Right lobe of liver (tissue), 4 donors: ENCODE measurements around the gene CUEDC2.

Experiments
- CTCF ChIP-seq, 4 donors: fragments of 200-600 bp in 3 of 4; fragments of 450-650 bp in 1 of 4; IDR thresholded peaks; one replicate each; pipeline versions ENCODE4 v1.5.1 to v1.8.0; 2016 to 2022; ENCODE audit warnings: antibody characterized with exemption in 4 of 4, mild to moderate bottlenecking in 2 of 4
- POLR2A ChIP-seq: fragments of 450-650 bp; IDR thresholded peaks from one replicate; pipeline ENCODE4 v1.6.1; 2017; ENCODE audit warnings: antibody characterized with exemption, mild to moderate bottlenecking
- donor health status: DM: no; HTN: no; CAD: no.
- donor health status: DM: no; HTN: no; CAD: no.
- donor health status: DM: no; HTN: yes; CAD: no.

DNA sequence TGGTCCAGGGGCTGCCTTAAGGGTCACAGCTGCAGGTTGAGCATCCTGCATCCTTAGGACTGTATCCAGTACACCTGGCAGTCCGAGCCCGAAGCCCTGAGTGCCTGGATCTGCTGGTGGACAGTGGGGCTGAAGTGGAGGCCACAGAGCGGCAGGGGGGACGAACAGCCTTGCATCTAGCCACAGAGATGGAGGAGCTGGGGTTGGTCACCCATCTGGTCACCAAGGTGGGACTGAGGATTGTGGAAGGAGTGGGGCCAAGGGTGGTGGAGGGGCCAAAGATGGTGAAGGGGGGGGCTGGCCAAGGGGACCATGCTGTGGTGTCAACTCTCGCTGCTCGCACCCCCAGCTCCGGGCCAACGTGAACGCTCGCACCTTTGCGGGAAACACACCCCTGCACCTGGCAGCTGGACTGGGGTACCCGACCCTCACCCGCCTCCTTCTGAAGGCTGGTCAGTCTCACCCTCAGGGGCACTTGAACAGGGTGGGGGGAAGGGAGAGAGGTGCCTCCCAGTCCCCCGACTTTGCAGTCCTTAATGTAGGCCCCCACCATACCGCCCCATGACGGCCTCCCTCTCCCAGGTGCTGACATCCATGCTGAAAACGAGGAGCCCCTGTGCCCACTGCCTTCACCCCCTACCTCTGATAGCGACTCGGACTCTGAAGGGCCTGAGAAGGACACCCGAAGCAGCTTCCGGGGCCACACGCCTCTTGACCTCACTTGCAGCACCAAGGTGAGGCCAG is 31.6 kb downstream of the CUEDC2 start:
- no peak for TF ChIP-seq CTCF (IDR thresholded peaks at IDR 0.05)
- no peak for TF ChIP-seq POLR2A
